ENCODE data around the gene TCF25.

DNA sequence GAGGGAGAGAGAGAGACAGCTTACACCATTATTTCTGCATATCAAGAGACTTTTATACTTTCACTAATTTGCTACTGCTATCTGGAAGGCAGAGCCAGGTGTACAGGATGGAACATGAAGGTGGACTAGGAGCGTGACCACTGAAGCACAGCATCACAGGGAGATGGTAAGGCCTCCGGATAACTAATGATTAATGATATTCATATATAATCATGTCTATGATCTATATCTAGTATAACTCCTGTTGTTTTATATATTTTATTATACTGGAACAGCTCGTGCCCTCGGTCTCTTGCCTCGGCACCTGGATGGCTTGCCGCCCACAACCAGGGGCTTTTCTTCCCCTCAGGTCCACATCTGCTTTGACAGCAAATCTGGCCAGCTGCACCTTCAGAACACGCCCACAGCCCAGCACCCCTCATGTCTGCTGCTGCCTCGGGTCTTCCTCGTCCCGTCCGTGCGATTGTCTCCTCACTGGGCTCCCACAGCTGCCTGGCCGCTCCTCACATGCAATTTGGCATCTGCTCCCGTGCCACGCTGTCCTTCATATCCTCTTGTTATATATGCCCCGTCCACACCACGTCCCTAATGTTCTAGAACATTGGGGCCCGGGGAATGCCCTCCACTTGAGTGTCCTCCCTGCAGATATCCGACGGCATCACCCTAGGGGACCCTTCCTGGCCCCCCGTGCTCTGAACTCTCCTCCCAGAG lies 64.9 kb downstream of the TCF25 start:
- TF ChIP-seq POLR2AphosphoS5 (IDR thresholded peaks at IDR 0.05), result no peak
- TF ChIP-seq, protein P1, sequence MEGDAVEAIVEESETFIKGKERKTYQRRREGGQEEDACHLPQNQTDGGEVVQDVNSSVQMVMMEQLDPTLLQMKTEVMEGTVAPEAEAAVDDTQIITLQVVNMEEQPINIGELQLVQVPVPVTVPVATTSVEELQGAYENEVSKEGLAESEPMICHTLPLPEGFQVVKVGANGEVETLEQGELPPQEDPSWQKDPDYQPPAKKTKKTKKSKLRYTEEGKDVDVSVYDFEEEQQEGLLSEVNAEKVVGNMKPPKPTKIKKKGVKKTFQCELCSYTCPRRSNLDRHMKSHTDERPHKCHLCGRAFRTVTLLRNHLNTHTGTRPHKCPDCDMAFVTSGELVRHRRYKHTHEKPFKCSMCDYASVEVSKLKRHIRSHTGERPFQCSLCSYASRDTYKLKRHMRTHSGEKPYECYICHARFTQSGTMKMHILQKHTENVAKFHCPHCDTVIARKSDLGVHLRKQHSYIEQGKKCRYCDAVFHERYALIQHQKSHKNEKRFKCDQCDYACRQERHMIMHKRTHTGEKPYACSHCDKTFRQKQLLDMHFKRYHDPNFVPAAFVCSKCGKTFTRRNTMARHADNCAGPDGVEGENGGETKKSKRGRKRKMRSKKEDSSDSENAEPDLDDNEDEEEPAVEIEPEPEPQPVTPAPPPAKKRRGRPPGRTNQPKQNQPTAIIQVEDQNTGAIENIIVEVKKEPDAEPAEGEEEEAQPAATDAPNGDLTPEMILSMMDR (IDR thresholded peaks at IDR 0.05), result no peak
